SK-N-SH treated with all-trans-retinoic acid at 6 μM for 48 hours (cell line): ENCODE results near the gene FGD5.

Experiments used
- ATAC-seq: fragments of 200-7000 bp; cut with Tn5 transposase; 3 replicates; pipeline ENCODE4 v1.9.1; 2020; ENCODE audit warnings: mild to moderate bottlenecking, moderate library complexity
- ARNTL ChIP-seq: fragments of 450-650 bp; formaldehyde crosslinking; IDR thresholded peaks from 2 replicates; pipeline ENCODE4 v1.5.0; 2020; ENCODE audit warnings: low read depth, mild to moderate bottlenecking, moderate library complexity, borderline replicate concordance
- BACH2 ChIP-seq: fragments of 250-450 bp; sonication (Bioruptor Pico); IDR thresholded peaks from 2 replicates; pipeline ENCODE4 v1.9.0; 2021; ENCODE audit warnings: mild to moderate bottlenecking, borderline replicate concordance
- CREB5 ChIP-seq: fragments of 250-450 bp; sonication (Bioruptor Pico); IDR thresholded peaks from 2 replicates; pipeline ENCODE4 v1.5.1; 2020; ENCODE audit warnings: low read depth, mild to moderate bottlenecking, moderate library complexity
- CSDC2 ChIP-seq: fragments of 250-450 bp; sonication (Bioruptor Pico); IDR thresholded peaks from 2 replicates; pipeline ENCODE4 v1.5.0; 2020; ENCODE audit warnings: mild to moderate bottlenecking, moderate library complexity
- GLIS3 ChIP-seq: fragments of 250-450 bp; sonication (Bioruptor Pico); IDR thresholded peaks from 2 replicates; pipeline ENCODE4 v1.5.0; 2020; ENCODE audit warnings: mild to moderate bottlenecking, moderate library complexity
- ISL1 ChIP-seq: fragments of 250-450 bp; sonication (Bioruptor Pico); IDR thresholded peaks from 2 replicates; pipeline ENCODE4 v2.1.2; 2022; ENCODE audit warnings: mild to moderate bottlenecking, moderate library complexity
- OSR1 ChIP-seq: fragments of 250-450 bp; sonication (Bioruptor Pico); IDR thresholded peaks from 2 replicates; pipeline ENCODE4 v1.8.0; 2022; ENCODE audit warnings: moderate library complexity, mild to moderate bottlenecking, inconsistent platforms
- PATZ1 ChIP-seq: fragments of 250-450 bp; sonication (Bioruptor Pico); IDR thresholded peaks from 2 replicates; pipeline ENCODE4 v1.8.0; 2020; ENCODE audit warnings: mild to moderate bottlenecking, moderate library complexity, borderline replicate concordance
- POU6F1 ChIP-seq: fragments of 250-450 bp; sonication (Bioruptor Pico); IDR thresholded peaks from 2 replicates; pipeline ENCODE4 v1.8.0; 2021; ENCODE audit warnings: low read depth, mild to moderate bottlenecking, moderate library complexity, borderline replicate concordance
- PPARA ChIP-seq: fragments of 250-450 bp; sonication (Bioruptor Pico); IDR thresholded peaks from 2 replicates; pipeline ENCODE4 v1.5.0; 2020; ENCODE audit warnings: mild to moderate bottlenecking, borderline replicate concordance
- RARB ChIP-seq: fragments of 250-450 bp; sonication (Bioruptor Pico); IDR thresholded peaks from 2 replicates; pipeline ENCODE4 v1.8.0; 2021; ENCODE audit warnings: mild to moderate bottlenecking, moderate library complexity
- SNAI2 ChIP-seq: fragments of 250-450 bp; sonication (Bioruptor Pico); IDR thresholded peaks from 2 replicates; pipeline ENCODE4 v1.5.0; 2020; ENCODE audit warnings: mild to moderate bottlenecking, moderate library complexity
- TCF4 ChIP-seq: fragments of 250-450 bp; sonication (Bioruptor Pico); IDR thresholded peaks from 2 replicates; pipeline ENCODE4 v1.8.0; 2021; ENCODE audit warnings: mild to moderate bottlenecking, moderate library complexity, borderline replicate concordance
- TOX ChIP-seq: fragments of 250-450 bp; sonication (Bioruptor Pico); IDR thresholded peaks from 2 replicates; pipeline ENCODE4 v1.8.0; 2021; ENCODE audit warnings: mild to moderate bottlenecking, moderate library complexity, borderline replicate concordance
- ZC3H10 ChIP-seq: fragments of 250-450 bp; sonication (Bioruptor Pico); IDR thresholded peaks from 2 replicates; pipeline ENCODE4 v1.5.1; 2021; ENCODE audit warnings: mild to moderate bottlenecking, moderate library complexity
- ZFP3 ChIP-seq: fragments of 250-450 bp; sonication (Bioruptor Pico); IDR thresholded peaks from 2 replicates; pipeline ENCODE4 v1.5.0; 2020; ENCODE audit warnings: mild to moderate bottlenecking, moderate library complexity
- ZFP30 ChIP-seq: fragments of 450-650 bp; formaldehyde crosslinking; IDR thresholded peaks from 2 replicates; pipeline ENCODE4 v1.5.0; 2022; ENCODE audit warnings: mild to moderate bottlenecking, moderate library complexity
- ZNF70 ChIP-seq: fragments of 450-650 bp; formaldehyde crosslinking; IDR thresholded peaks from 2 replicates; pipeline ENCODE4 v1.5.0; 2020; ENCODE audit warnings: mild to moderate bottlenecking, moderate library complexity

The FGD5 gene

GRCh38 chr3:14925729-14926591 lies 107.2 kb downstream of the FGD5 start:
- ATAC-seq, result peak; percentile 78
- TF ChIP-seq ZC3H10 (CRISPR knock-in tag) (no peak), CSDC2 (CRISPR knock-in tag) (no peak)

- TF ChIP-seq SNAI2 (CRISPR knock-in tag) (no peak), BACH2 (CRISPR knock-in tag) (no peak)
- no peak for ATAC-seq
Measured at GRCh38 chr3:14926592-14926991, 107.8 kb downstream of the FGD5 start.

GRCh38 chr3:14927308-14927707 lies 108.5 kb downstream of the FGD5 start:
- no peak for ATAC-seq
- no peak for TF ChIP-seq ISL1 (CRISPR knock-in tag)
- no peak for TF ChIP-seq ZFP3 (CRISPR knock-in tag)
- no peak for TF ChIP-seq RARB (CRISPR knock-in tag)
- no peak for TF ChIP-seq ZFP30 (CRISPR knock-in tag)
- no peak for TF ChIP-seq TCF4 (CRISPR knock-in tag)
- no peak for TF ChIP-seq BACH2 (CRISPR knock-in tag)
- TF ChIP-seq POU6F1, result no peak
- no peak for TF ChIP-seq ZNF70 (CRISPR knock-in tag)

GRCh38 chr3:14929310-14930074 lies 110.7 kb downstream of the FGD5 start:
- no peak for ATAC-seq
- no peak for TF ChIP-seq TOX (CRISPR knock-in tag)
- no peak for TF ChIP-seq POU6F1
- no peak for TF ChIP-seq RARB (CRISPR knock-in tag)
- no peak for TF ChIP-seq OSR1 (CRISPR knock-in tag)
- TF ChIP-seq ZC3H10 (CRISPR knock-in tag), result no peak
- no peak for TF ChIP-seq CREB5 (CRISPR knock-in tag)
- TF ChIP-seq ZNF70 (CRISPR knock-in tag), result no peak

- TF ChIP-seq BACH2 (CRISPR knock-in tag) (no peak), GLIS3 (CRISPR knock-in tag) (no peak), SNAI2 (CRISPR knock-in tag) (no peak), ARNTL (no peak), ZFP30 (CRISPR knock-in tag) (no peak), PPARA (CRISPR knock-in tag) (no peak), TCF4 (CRISPR knock-in tag) (no peak), PATZ1 (no peak), OSR1 (CRISPR knock-in tag) (no peak), RARB (CRISPR knock-in tag) (no peak), CSDC2 (CRISPR knock-in tag) (no peak), ZNF70 (CRISPR knock-in tag) (no peak), TOX (CRISPR knock-in tag) (no peak), POU6F1 (no peak)
- ATAC-seq, result no peak
Measured at GRCh38 chr3:14933820-14934425, 115.2 kb downstream of the FGD5 start.
